HG02763 (cell line): ENCODE measurements around the gene VAT1.
"Not testable (repeated sequence)": the region's sequence is repeated elsewhere in the genome, so short reads cannot be mapped to it uniquely, and the experiment has no call there.

Source experiments
- ATAC-seq: cut with Tn5 transposase; IDR thresholded peaks from one replicate; pipeline ENCODE4 v1.9.1; 2021; ENCODE audit warnings: mild to moderate bottlenecking, moderate library complexity; ENCODE audit not compliant: unreplicated experiment

The VAT1 gene

GRCh38 chr17:43021741-43022512 lies at the start of gene VAT1:
VAT1 (minus strand) TSS chr17:43022385; CDS start chr17:43022322, 63 bp downstream.
- no peak for ATAC-seq

- no peak for ATAC-seq
These were observed 48.7 kb upstream of the VAT1 start for GRCh38 chr17:43070872-43071271.

- no peak for ATAC-seq
These were observed 48.1 kb upstream of the VAT1 start for GRCh38 chr17:43070257-43070656.

- ATAC-seq, result no peak
These were observed 47.2 kb upstream of the VAT1 start for GRCh38 chr17:43069368-43069898.

GRCh38 chr17:43068570-43069367 lies 46.6 kb upstream of the VAT1 start:
- no peak for ATAC-seq

- ATAC-seq, result no peak
These were observed 40.9 kb upstream of the VAT1 start for GRCh38 chr17:43062984-43063638.

- ATAC-seq, result no peak
These were observed 33.9 kb upstream of the VAT1 start for GRCh38 chr17:43056051-43056450.

- not testable (repeated sequence) for ATAC-seq
These were observed 30.8 kb upstream of the VAT1 start for GRCh38 chr17:43053008-43053407.

GRCh38 chr17:43051969-43052368 lies 29.8 kb upstream of the VAT1 start:
- no peak for ATAC-seq

- no peak for ATAC-seq
These were observed 21.8 kb upstream of the VAT1 start for GRCh38 chr17:43044024-43044423.

- no peak for ATAC-seq
These were observed 21.1 kb upstream of the VAT1 start for GRCh38 chr17:43043307-43043706.

- ATAC-seq, result no peak
These were observed 19.9 kb upstream of the VAT1 start for GRCh38 chr17:43042025-43042628.

- no peak for ATAC-seq
These were observed 18.5 kb upstream of the VAT1 start for GRCh38 chr17:43040655-43041054.

- ATAC-seq, result no peak
These were observed 17.5 kb upstream of the VAT1 start for GRCh38 chr17:43039646-43040045.

- ATAC-seq, result no peak
These were observed 12.7 kb upstream of the VAT1 start for GRCh38 chr17:43034894-43035293.

GRCh38 chr17:43033948-43034881 lies 12.0 kb upstream of the VAT1 start:
- ATAC-seq, result no peak

GRCh38 chr17:43031666-43032065 lies 9.5 kb upstream of the VAT1 start:
- ATAC-seq, result no peak

GRCh38 chr17:43030137-43030767 lies 8.1 kb upstream of the VAT1 start:
- no peak for ATAC-seq

GRCh38 chr17:43028221-43028861 lies 6.2 kb upstream of the VAT1 start:
- no peak for ATAC-seq
